Hepatocyte (in vitro differentiated cells): Measurements from ENCODE around the gene SCN2A. TPM values are rescaled to one million over a fixed set of nuclear protein-coding genes. Genes with fewer than 3 reads are reported as not detected.
A peak's percentile ranks its signal among the peaks of the same experiment; 100 is the strongest.

Source experiments
- DNase-seq: peaks from one replicate; pipeline ENCODE4 v3.0.0-alpha.2; 2016; ENCODE audit warnings: low spot score
- H2AFZ ChIP-seq: fragments of 200-600 bp; sonication (generic); 2 replicates; pipeline ENCODE4 v1.6.0; 2016; ENCODE audit warnings: antibody characterized with exemption, mild to moderate bottlenecking
- H3K27ac ChIP-seq: fragments of 200-600 bp; sonication (generic); 2 replicates; pipeline ENCODE4 v1.5.1; 2016; ENCODE audit warnings: mild to moderate bottlenecking
- H3K27me3 ChIP-seq: fragments of 200-600 bp; sonication (generic); 2 replicates; pipeline ENCODE4 v1.6.1; 2016
- H3K36me3 ChIP-seq: fragments of 200-600 bp; sonication (generic); replicated peaks from 2 replicates; pipeline ENCODE4 v1.5.1; 2016; ENCODE audit warnings: low read depth; ENCODE audit not compliant: insufficient read depth
- H3K4me1 ChIP-seq: fragments of 200-600 bp; sonication (generic); 2 replicates; pipeline ENCODE4 v1.5.1; 2016; ENCODE audit warnings: mild to moderate bottlenecking, moderate library complexity; ENCODE audit not compliant: insufficient read depth
- H3K4me2 ChIP-seq: fragments of 200-600 bp; sonication (generic); 2 replicates; pipeline ENCODE4 v1.6.0; 2016
- H3K4me3 ChIP-seq: fragments of 200-600 bp; sonication (generic); 2 replicates; pipeline ENCODE4 v1.5.1; 2016; ENCODE audit warnings: mild to moderate bottlenecking
- H3K79me2 ChIP-seq: fragments of 200-600 bp; sonication (generic); 2 replicates; pipeline ENCODE4 v1.6.0; 2017; ENCODE audit warnings: mild to moderate bottlenecking
- H3K9me2 ChIP-seq: fragments of 200-600 bp; sonication (generic); replicated peaks from 2 replicates; pipeline ENCODE4 v1.6.0; 2017; ENCODE audit warnings: mild to moderate bottlenecking; ENCODE audit not compliant: insufficient read depth
- H3K9me3 ChIP-seq: fragments of 200-600 bp; sonication (generic); 2 replicates; pipeline ENCODE4 v1.5.1; 2016; ENCODE audit warnings: low read depth, mild to moderate bottlenecking
- H4K20me1 ChIP-seq: fragments of 200-600 bp; sonication (generic); 2 replicates; pipeline ENCODE4 v1.6.0; 2016; ENCODE audit warnings: mild to moderate bottlenecking; ENCODE audit not compliant: insufficient read depth, poor library complexity, severe bottlenecking
- EZH2 ChIP-seq: fragments of 200-600 bp; sonication (generic); IDR thresholded peaks from 2 replicates; pipeline ENCODE4 v1.6.1; 2016; ENCODE audit warnings: antibody characterized with exemption, mild to moderate bottlenecking, borderline replicate concordance
- EZH2phosphoT487 ChIP-seq: fragments of 200-600 bp; sonication (generic); IDR thresholded peaks from one replicate; pipeline ENCODE4 v1.6.1; 2018; ENCODE audit warnings: antibody characterized with exemption, mild to moderate bottlenecking, low read depth, moderate library complexity; ENCODE audit not compliant: unreplicated experiment, severe bottlenecking
- WGBS: methylation state at CpG from one replicate; pipeline ENCODE4 v1.1.6; 2016; ENCODE audit warnings: low lambda C conversion rate; ENCODE audit errors: missing lambda C conversion rate; 5-methylcytosine and 5-hydroxymethylcytosine counted together
- polyA plus RNA-seq: library from polyadenylated mRNA; unstranded; fragments of >200 nt; fragmentation: Nextera tagmentation; extraction: Ambion mirVana; gene quantifications from 2 replicates; pipeline ENCODE4 v1.2.1, GENCODE V29; 2016
- total RNA-seq: library from RNA; depleted of rRNA; stranded (reverse); fragments of >200 nt; gene quantifications from 2 replicates; pipeline ENCODE4 v1.2.3, GENCODE V29; 2014
- TF ChIP-seq, protein P1 (sequence below): fragments of 200-600 bp; sonication (generic); IDR thresholded peaks from 2 replicates; pipeline ENCODE4 v1.5.1; 2016; ENCODE audit warnings: antibody characterized with exemption, mild to moderate bottlenecking; ENCODE audit not compliant: poor library complexity

The SCN2A gene
- total and polyA plus RNA-seq, 2 experiments from 2014 or later, result 0.86 to 2.9 TPM

DNA sequence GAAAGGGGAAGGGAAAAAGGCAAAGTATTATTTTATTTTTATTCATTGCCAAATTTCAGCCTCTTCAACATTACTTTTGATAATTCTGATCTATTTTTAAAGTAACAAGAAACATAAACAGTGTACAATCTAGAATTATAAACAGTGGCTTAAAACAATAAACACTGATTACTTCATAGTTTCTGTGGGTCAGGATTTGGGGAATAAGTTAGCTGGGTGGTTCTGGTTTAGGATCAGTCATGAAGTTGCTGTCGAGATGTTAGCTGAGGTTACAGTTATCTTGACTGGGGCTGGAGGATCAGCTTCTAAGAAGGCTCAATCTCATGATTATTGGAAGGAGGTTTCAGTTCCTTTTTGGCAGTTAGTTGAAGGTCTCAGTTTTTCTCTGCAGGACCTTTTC, 109.2 kb downstream of the SCN2A start:
- no peak overlapping the region for H3K27ac ChIP-seq
- TF ChIP-seq, protein P1, sequence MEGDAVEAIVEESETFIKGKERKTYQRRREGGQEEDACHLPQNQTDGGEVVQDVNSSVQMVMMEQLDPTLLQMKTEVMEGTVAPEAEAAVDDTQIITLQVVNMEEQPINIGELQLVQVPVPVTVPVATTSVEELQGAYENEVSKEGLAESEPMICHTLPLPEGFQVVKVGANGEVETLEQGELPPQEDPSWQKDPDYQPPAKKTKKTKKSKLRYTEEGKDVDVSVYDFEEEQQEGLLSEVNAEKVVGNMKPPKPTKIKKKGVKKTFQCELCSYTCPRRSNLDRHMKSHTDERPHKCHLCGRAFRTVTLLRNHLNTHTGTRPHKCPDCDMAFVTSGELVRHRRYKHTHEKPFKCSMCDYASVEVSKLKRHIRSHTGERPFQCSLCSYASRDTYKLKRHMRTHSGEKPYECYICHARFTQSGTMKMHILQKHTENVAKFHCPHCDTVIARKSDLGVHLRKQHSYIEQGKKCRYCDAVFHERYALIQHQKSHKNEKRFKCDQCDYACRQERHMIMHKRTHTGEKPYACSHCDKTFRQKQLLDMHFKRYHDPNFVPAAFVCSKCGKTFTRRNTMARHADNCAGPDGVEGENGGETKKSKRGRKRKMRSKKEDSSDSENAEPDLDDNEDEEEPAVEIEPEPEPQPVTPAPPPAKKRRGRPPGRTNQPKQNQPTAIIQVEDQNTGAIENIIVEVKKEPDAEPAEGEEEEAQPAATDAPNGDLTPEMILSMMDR, result no peak
- TF ChIP-seq EZH2, result no peak
- TF ChIP-seq EZH2phosphoT487, result no peak
- no peaks in the 10 kb centered on the region for H4K20me1 ChIP-seq
- DNase-seq, result no peak
- no peaks in the 10 kb centered on the region for H3K4me1 ChIP-seq
- H3K36me3 ChIP-seq, result no peaks in the 10 kb centered on the region
- no peaks in the 10 kb centered on the region for H3K9me2 ChIP-seq
- no peak overlapping the region for H3K4me2 ChIP-seq
- H3K4me3 ChIP-seq, result no peak overlapping the region
- 82% methylated on average over 1 of the region's 1 CpG for WGBS
- no peak overlapping the region for H2AFZ ChIP-seq
- H3K27me3 ChIP-seq, result no peaks in the 10 kb centered on the region
- H3K9me3 ChIP-seq, result no peaks in the 10 kb centered on the region
- H3K79me2 ChIP-seq, result no peaks in the 10 kb centered on the region

DNA sequence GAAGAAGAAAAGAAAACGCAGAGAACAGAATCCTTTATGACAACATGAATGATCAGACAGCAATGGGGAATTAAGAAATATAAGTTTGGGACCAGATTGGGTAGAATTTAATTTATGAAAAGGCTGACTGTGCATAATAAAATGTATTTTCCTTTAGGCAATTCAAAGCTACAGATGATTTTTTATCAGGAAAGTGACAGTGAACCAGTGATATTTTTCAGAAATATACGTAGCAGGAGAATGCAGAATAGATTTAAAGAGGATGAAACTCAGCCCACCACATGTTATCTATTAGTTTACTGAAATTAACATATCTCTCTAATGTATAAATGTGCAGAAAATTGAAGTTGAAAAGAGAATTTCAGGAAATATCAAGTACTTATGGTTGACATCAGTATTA, 110.0 kb downstream of the SCN2A start:
- Histone ChIP-seq H2AFZ (no peak overlapping the region), H3K4me2 (no peak overlapping the region), H3K79me2 (no peaks in the 10 kb centered on the region), H4K20me1 (no peaks in the 10 kb centered on the region), H3K9me3 (no peaks in the 10 kb centered on the region), H3K27ac (no peak overlapping the region), H3K27me3 (no peaks in the 10 kb centered on the region), H3K9me2 (no peaks in the 10 kb centered on the region), H3K4me1 (no peaks in the 10 kb centered on the region), H3K36me3 (no peaks in the 10 kb centered on the region), H3K4me3 (no peak overlapping the region)
- TF ChIP-seq EZH2 (no peak), EZH2phosphoT487 (no peak)
- TF ChIP-seq, protein P1, result no peak
- 71% methylated on average over 2 of the region's 2 CpGs for WGBS
- DNase-seq, result no peak

DNA sequence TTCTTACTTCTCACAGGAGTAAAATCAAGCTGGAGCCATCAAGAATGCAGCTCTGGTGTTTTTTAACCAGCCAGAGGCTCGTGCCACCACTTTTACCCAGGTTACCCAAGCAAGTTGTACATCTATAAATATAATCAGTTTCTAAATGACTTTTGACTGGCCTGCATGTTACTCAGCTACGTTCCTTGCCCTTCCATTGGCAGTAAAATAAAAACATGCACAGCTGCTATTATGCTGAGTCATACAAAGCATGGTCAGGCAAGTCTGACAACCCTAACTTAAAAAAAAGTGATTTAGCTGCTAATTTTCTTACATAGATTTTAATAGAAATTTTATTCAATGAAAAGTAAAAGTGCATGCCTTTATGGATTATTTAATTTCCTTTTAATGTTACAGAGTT, 118.5 kb downstream of the SCN2A start:
- peak; percentile 9 for DNase-seq
- no peak overlapping the region for H3K4me2 ChIP-seq
- 38% methylated on average over 2 of the region's 2 CpGs for WGBS

More for the DNA sequence above, 118.5 kb downstream of the SCN2A start:
- no peaks in the 10 kb centered on the region for H3K79me2 ChIP-seq
- TF ChIP-seq EZH2phosphoT487 (no peak), EZH2 (no peak)
- TF ChIP-seq, protein P1, result no peak
- no peaks in the 10 kb centered on the region for H3K4me1 ChIP-seq
- H4K20me1 ChIP-seq, result no peaks in the 10 kb centered on the region
- H3K4me3 ChIP-seq, result no peak overlapping the region
- H3K9me3 ChIP-seq, result no peaks in the 10 kb centered on the region
- no peak overlapping the region for H2AFZ ChIP-seq
- no peaks in the 10 kb centered on the region for H3K27me3 ChIP-seq
- H3K9me2 ChIP-seq, result no peaks in the 10 kb centered on the region
- H3K36me3 ChIP-seq, result no peaks in the 10 kb centered on the region
- no peak overlapping the region for H3K27ac ChIP-seq
